ENCODE results near the gene CTAG2. TPM values are rescaled to one million over a fixed set of nuclear protein-coding genes. Genes with fewer than 3 reads are reported as not detected.

CTAG2 gene
- total RNA-seq, 6 donors from 2014 or later: not detected

DNA sequence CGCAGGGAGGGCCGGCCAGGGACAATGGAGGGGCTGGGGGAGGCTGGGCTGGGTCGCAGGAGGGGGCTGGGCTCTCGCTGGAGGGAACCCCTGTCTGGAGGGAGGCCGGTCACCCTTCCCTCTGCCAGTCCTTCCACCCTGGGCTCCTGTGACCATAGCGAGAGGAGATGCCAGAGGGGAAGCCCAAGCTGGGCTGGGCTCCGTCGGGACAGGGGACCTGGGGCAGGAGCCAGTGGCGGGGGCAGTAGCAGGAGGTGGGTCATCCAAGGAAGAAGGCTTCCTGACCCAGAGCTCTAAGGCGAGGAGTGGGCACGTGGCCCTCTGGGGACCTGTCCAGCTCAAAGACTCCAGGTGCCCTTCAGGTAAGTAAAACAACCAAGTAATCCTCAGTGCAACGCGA is 51.2 kb downstream of the CTAG2 start:
- H3K9me3 ChIP-seq: no peaks in the 10 kb centered on the region
- no peak overlapping the region for H3K4me3 ChIP-seq
- no peaks in the 10 kb centered on the region for H3K36me3 ChIP-seq
- H3K4me1 ChIP-seq: no peaks in the 10 kb centered on the region
- TF ChIP-seq, protein P1, sequence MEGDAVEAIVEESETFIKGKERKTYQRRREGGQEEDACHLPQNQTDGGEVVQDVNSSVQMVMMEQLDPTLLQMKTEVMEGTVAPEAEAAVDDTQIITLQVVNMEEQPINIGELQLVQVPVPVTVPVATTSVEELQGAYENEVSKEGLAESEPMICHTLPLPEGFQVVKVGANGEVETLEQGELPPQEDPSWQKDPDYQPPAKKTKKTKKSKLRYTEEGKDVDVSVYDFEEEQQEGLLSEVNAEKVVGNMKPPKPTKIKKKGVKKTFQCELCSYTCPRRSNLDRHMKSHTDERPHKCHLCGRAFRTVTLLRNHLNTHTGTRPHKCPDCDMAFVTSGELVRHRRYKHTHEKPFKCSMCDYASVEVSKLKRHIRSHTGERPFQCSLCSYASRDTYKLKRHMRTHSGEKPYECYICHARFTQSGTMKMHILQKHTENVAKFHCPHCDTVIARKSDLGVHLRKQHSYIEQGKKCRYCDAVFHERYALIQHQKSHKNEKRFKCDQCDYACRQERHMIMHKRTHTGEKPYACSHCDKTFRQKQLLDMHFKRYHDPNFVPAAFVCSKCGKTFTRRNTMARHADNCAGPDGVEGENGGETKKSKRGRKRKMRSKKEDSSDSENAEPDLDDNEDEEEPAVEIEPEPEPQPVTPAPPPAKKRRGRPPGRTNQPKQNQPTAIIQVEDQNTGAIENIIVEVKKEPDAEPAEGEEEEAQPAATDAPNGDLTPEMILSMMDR (IDR thresholded peaks at IDR 0.05): no peak
- no peak for TF ChIP-seq POLR2A (IDR thresholded peaks at IDR 0.05)
- no peak for TF ChIP-seq EP300 (IDR thresholded peaks at IDR 0.05)
- no peak for TF ChIP-seq POLR2AphosphoS5 (IDR thresholded peaks at IDR 0.05)
- H3K27me3 ChIP-seq: no peaks in the 10 kb centered on the region
- ATAC-seq (ENCODE audit: low FRiP score in 2 of 2) (no peak), DNase-seq (peak in 1 of 2 donors; percentile 18)
- 81 to 87% methylated on average over 4 to 13 of the region's 13 CpGs for WGBS, 2 donors
- H3K27ac ChIP-seq: no peak overlapping the region

Small RNAs within 50 kb of the gene (small RNA-seq; reads per million reads assigned to genes)
- gene AC244090.1 (0 reads per million in 4 donors), gene AC244107.2 (0 reads per million in 4 donors)

Other genes with a start within 250 kb of the CTAG2 start
- gene DNASE1L1, start 244.3 kb downstream of the CTAG2 start, total RNA-seq: 10 to 100 TPM; 18.9 to 55.5 (median 48.2) TPM
- 100 to 1,000 TPM in 2 of 6 donors, 10 to 100 TPM in 4; 39.1 to 228 (median 49.9) TPM for gene TAFAZZIN, start 242.0 kb downstream of the CTAG2 start, total RNA-seq
- gene ATP6AP1, start 224.9 kb downstream of the CTAG2 start, total RNA-seq: 100 to 1,000 TPM in 4 of 6 donors, 10 to 100 TPM in 2; 70.3 to 183 (median 108) TPM
- gene GDI1, start 216.4 kb downstream of the CTAG2 start, total RNA-seq: 100 to 1,000 TPM in 2 of 6 donors, 10 to 100 TPM in 4; 81.2 to 237 (median 96.0) TPM
- gene FAM50A, start 209.4 kb downstream of the CTAG2 start, total RNA-seq: 100 to 1,000 TPM in 1 of 6 donors, 10 to 100 TPM in 5; 59.0 to 144 (median 72.7) TPM
- 100 to 1,000 TPM in 1 of 6 donors, 10 to 100 TPM in 4, 1 to 10 TPM in 1; 7.9 to 195 (median 36.3) TPM for gene PLXNA3, start 195.3 kb downstream of the CTAG2 start, total RNA-seq
- 10 to 100 TPM; 16.6 to 25.4 (median 20.2) TPM for gene LAGE3, start 174.3 kb downstream of the CTAG2 start, total RNA-seq
- 10 to 100 TPM; 13.6 to 52.2 (median 43.8) TPM for gene UBL4A, start 167.0 kb downstream of the CTAG2 start, total RNA-seq
- gene SLC10A3, start 162.9 kb downstream of the CTAG2 start, total RNA-seq: 10 to 100 TPM; 16.8 to 33.4 (median 28.7) TPM
- gene FAM3A, start 137.3 kb downstream of the CTAG2 start, total RNA-seq: 10 to 100 TPM; 41.0 to 67.1 (median 49.3) TPM
- 100 to 1,000 TPM in 2 of 6 donors, 10 to 100 TPM in 4; 50.4 to 112 (median 81.7) TPM for gene G6PD, start 106.7 kb downstream of the CTAG2 start, total RNA-seq
- 10 to 100 TPM; 11.1 to 46.3 (median 39.7) TPM for gene IKBKG, start 106.0 kb downstream of the CTAG2 start, total RNA-seq
- not detected for gene CTAG1A, start 68.4 kb downstream of the CTAG2 start, total RNA-seq
- gene CTAG1B, start 34.3 kb downstream of the CTAG2 start, total RNA-seq: not detected
- gene GAB3, start 97.5 kb upstream of the CTAG2 start, total RNA-seq: 10 to 100 TPM; 10.2 to 30.4 (median 15.4) TPM
- 10 to 100 TPM; 24.1 to 52.4 (median 33.2) TPM for gene DKC1, start 109.3 kb upstream of the CTAG2 start, total RNA-seq
- gene MPP1, start 151.9 kb upstream of the CTAG2 start, total RNA-seq: 10 to 100 TPM; 34.2 to 88.0 (median 52.4) TPM
- 1 to 10 TPM in 1 of 6 donors, not detected in 5; 1.5 TPM for gene SMIM9, start 181.1 kb upstream of the CTAG2 start, total RNA-seq
- 10 to 100 TPM in 4 of 6 donors, 1 to 10 TPM in 1, not detected in 1; 9.3 to 53.1 (median 20.8) TPM for gene F8A1, start 232.8 kb upstream of the CTAG2 start, total RNA-seq

Data from upper lobe of left lung (tissue), 6 donors.